H9 (cell line): Measurements from ENCODE around the gene DMP1. TPM values are rescaled to one million over a fixed set of nuclear protein-coding genes. Genes with fewer than 3 reads are reported as not detected.

Experiments used
- DNase-seq: peaks from one replicate; pipeline ENCODE4 v3.0.0-alpha.2; 2017
- H2AFZ ChIP-seq: one replicate; pipeline ENCODE4 v1.6.1; 2013; ENCODE audit warnings: mild to moderate bottlenecking, low read length, control low read depth, moderate library complexity
- H2AK5ac ChIP-seq: 2 replicates; pipeline ENCODE4 v1.6.1; 2013; ENCODE audit warnings: low read length, control low read depth, mixed read lengths; ENCODE audit not compliant: insufficient read length
- H2BK120ac ChIP-seq: one replicate; pipeline ENCODE4 v1.6.1; 2013; ENCODE audit warnings: low read depth, mild to moderate bottlenecking, low read length, control low read depth, inconsistent platforms; ENCODE audit not compliant: poor library complexity, severe bottlenecking
- H2BK12ac ChIP-seq: 2 replicates; pipeline ENCODE4 v1.6.1; 2013; ENCODE audit warnings: low read length, control low read depth, mixed read lengths, low read depth; ENCODE audit not compliant: insufficient read length
- H2BK15ac ChIP-seq: 2 replicates; pipeline ENCODE4 v1.6.1; 2013; ENCODE audit warnings: low read depth, low read length, control low read depth
- H2BK20ac ChIP-seq: one replicate; pipeline ENCODE4 v1.6.1; 2013; ENCODE audit warnings: low read depth, mild to moderate bottlenecking, low read length, control low read depth, inconsistent platforms; ENCODE audit not compliant: poor library complexity, severe bottlenecking
- H2BK5ac ChIP-seq: 2 replicates; pipeline ENCODE4 v1.6.1; 2013; ENCODE audit warnings: low read length, control low read depth, mixed read lengths; ENCODE audit not compliant: insufficient read length
- H3K14ac ChIP-seq: 2 replicates; pipeline ENCODE4 v1.6.1; 2013; ENCODE audit warnings: low read length, control low read depth; ENCODE audit not compliant: insufficient read depth
- H3K18ac ChIP-seq: 2 replicates; pipeline ENCODE4 v1.6.1; 2013; ENCODE audit warnings: low read depth, mild to moderate bottlenecking, mixed read lengths, low read length, control low read depth; ENCODE audit not compliant: insufficient read length
- H3K23ac ChIP-seq: 2 replicates; pipeline ENCODE4 v1.6.1; 2013; ENCODE audit warnings: low read length, control low read depth, mixed read lengths, low read depth; ENCODE audit not compliant: insufficient read length
- H3K23me2 ChIP-seq: 2 replicates; pipeline ENCODE4 v1.6.1; 2013; ENCODE audit warnings: low read depth, mild to moderate bottlenecking, mixed read lengths, low read length, control low read depth; ENCODE audit not compliant: insufficient read length, poor library complexity, severe bottlenecking
- H3K27ac ChIP-seq: 2 replicates; pipeline ENCODE4 v1.5.1; 2013; ENCODE audit warnings: low read length, control low read depth, mixed read lengths, low read depth; ENCODE audit not compliant: insufficient read length
- H3K27me3 ChIP-seq: 2 replicates; pipeline ENCODE4 v1.6.1; 2013; ENCODE audit warnings: low read length, control low read depth, inconsistent platforms; ENCODE audit not compliant: insufficient read depth
- H3K4ac ChIP-seq: 2 replicates; pipeline ENCODE4 v1.6.1; 2013; ENCODE audit warnings: low read depth, mild to moderate bottlenecking, control low read depth, inconsistent platforms, low read length, moderate library complexity
- H3K4me1 ChIP-seq: 2 replicates; pipeline ENCODE4 v1.6.1; 2013; ENCODE audit warnings: low read length, control low read depth, inconsistent platforms; ENCODE audit not compliant: insufficient read depth
- H3K4me2 ChIP-seq: 2 replicates; pipeline ENCODE4 v1.6.1; 2013; ENCODE audit warnings: low read length, control low read depth, mixed read lengths; ENCODE audit not compliant: insufficient read length, insufficient read depth
- H3K56ac ChIP-seq: 2 replicates; pipeline ENCODE4 v1.6.1; 2013; ENCODE audit warnings: low read depth, mild to moderate bottlenecking, mixed read lengths, low read length, control low read depth; ENCODE audit not compliant: insufficient read length
- H3K79me1 ChIP-seq: 2 replicates; pipeline ENCODE4 v1.6.1; 2013; ENCODE audit warnings: low read depth, mild to moderate bottlenecking, moderate library complexity, low read length, control low read depth, inconsistent platforms; ENCODE audit not compliant: insufficient read depth, poor library complexity, severe bottlenecking
- H3K79me2 ChIP-seq: 2 replicates; pipeline ENCODE4 v1.6.1; 2013; ENCODE audit warnings: low read length, control low read depth, inconsistent platforms; ENCODE audit not compliant: insufficient read depth
- H3K9ac ChIP-seq: 2 replicates; pipeline ENCODE4 v1.6.1; 2013; ENCODE audit warnings: low read length, control low read depth, mixed read lengths; ENCODE audit not compliant: insufficient read length; ENCODE audit errors: extremely low read depth
- H3K9me3 ChIP-seq: one replicate; pipeline ENCODE4 v1.6.1; 2013; ENCODE audit warnings: low read depth, low read length, inconsistent platforms; ENCODE audit not compliant: control insufficient read depth
- H3T11ph ChIP-seq: one replicate; pipeline ENCODE4 v1.6.1; 2013; ENCODE audit warnings: mild to moderate bottlenecking, low read length, control low read depth, inconsistent platforms
- H4K20me1 ChIP-seq: one replicate; pipeline ENCODE4 v1.6.1; 2013; ENCODE audit not compliant: control insufficient read depth, insufficient read length, insufficient read depth
- H4K5ac ChIP-seq: 2 replicates; pipeline ENCODE4 v1.6.1; 2013; ENCODE audit warnings: low read depth, mild to moderate bottlenecking, mixed read lengths, low read length, control low read depth; ENCODE audit not compliant: insufficient read length
- H4K8ac ChIP-seq: replicated peaks from 2 replicates; pipeline ENCODE4 v1.6.1; 2013; ENCODE audit warnings: low read length, control low read depth, mixed read lengths, low read depth; ENCODE audit not compliant: insufficient read length
- H4K91ac ChIP-seq: 2 replicates; pipeline ENCODE4 v1.6.1; 2013; ENCODE audit warnings: low read depth, mild to moderate bottlenecking, moderate library complexity, mixed read lengths, low read length, control low read depth; ENCODE audit not compliant: insufficient read length
- H3K27ac Mint-ChIP-seq, 3 experiments: 2 replicates in 2 of 3; 3 replicates in 1 of 3; pipeline ENCODE4 v1.8.0; 2020 to 2021; ENCODE audit warnings: mixed read lengths in 3 of 3, mild to moderate bottlenecking in 1 of 3, moderate library complexity in 1 of 3
- H3K27me3 Mint-ChIP-seq: 2 replicates; pipeline ENCODE4 v1.8.0; 2021; ENCODE audit warnings: low read depth, mild to moderate bottlenecking, moderate library complexity, mixed read lengths
- H3K36me3 Mint-ChIP-seq, 3 experiments: 2 replicates in 2 of 3; 3 replicates in 1 of 3; pipeline ENCODE4 v1.8.0; 2020 to 2021; ENCODE audit warnings: low read depth in 3 of 3, mixed read lengths in 3 of 3; ENCODE audit not compliant: insufficient read depth in 1 of 3
- H3K4me1 Mint-ChIP-seq, 2 experiments: 2 replicates each; pipeline ENCODE4 v1.8.0; 2020; ENCODE audit warnings: mixed read lengths in 2 of 2
- H3K4me3 Mint-ChIP-seq, 2 experiments: 2 replicates in 1 of 2; 3 replicates in 1 of 2; pipeline ENCODE4 v1.8.0; 2020 to 2021; ENCODE audit warnings: mild to moderate bottlenecking in 2 of 2, mixed read lengths in 2 of 2, moderate library complexity in 1 of 2
- H3K9me3 Mint-ChIP-seq, 2 experiments: 2 replicates in 1 of 2; 3 replicates in 1 of 2; pipeline ENCODE4 v1.8.0; 2020; ENCODE audit warnings: mild to moderate bottlenecking in 2 of 2, mixed read lengths in 2 of 2, moderate library complexity in 1 of 2
- CTCF ChIP-seq: fragments of 200-600 bp; sonication (generic); conservative IDR thresholded peaks from 3 replicates; pipeline ENCODE4 v1.8.0; 2021; ENCODE audit warnings: antibody characterized with exemption, mild to moderate bottlenecking
- WGBS: extraction: QIAGEN DNeasy Blood & Tissue Kit; methylation state at CpG from one replicate; pipeline ENCODE4 v1.1.7; 2013; ENCODE audit warnings: missing lambda C conversion rate, low lambda C conversion rate, mixed read lengths; ENCODE audit not compliant: insufficient read length; ENCODE audit errors: extremely low coverage; 5-methylcytosine and 5-hydroxymethylcytosine counted together
- total RNA-seq: library from RNA; stranded (reverse); gene quantifications from 2 replicates; pipeline ENCODE4 v1.2.1, GENCODE V29; 2021

Gene DMP1
- total RNA-seq, 1 experiment from 2014 or later = not detected

DNA sequence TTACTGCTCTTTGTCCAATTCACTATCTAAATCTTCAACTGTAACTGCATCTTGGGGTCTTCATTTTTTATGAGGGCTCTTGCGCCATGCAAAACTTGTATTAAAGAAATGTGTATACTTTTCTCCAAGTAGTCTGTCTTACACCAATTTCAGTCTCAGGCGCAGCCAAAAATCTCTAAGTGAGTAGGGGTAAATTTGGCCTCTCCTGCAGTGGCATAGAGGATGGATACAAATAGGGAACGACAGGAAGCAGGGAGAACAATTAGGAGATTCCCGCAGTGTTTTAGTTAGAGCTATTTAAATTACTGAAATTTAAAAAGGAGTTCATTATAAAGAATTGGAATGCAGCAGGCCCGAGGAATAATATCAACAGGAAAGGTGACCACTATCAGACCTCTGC lies 30.2 kb downstream of the DMP1 start:
- peaks cover 35 to 39% of the 10 kb centered on the region in 2 experiments for H3K4me1 Mint-ChIP-seq
- no peak overlapping the region for H2AK5ac ChIP-seq
- no peaks in the 10 kb centered on the region for H3K23me2 ChIP-seq
- H3K4me1 ChIP-seq = peaks cover 2% of the 10 kb centered on the region; the same call in 1 of the 2 replicates
- no peak overlapping the region for H2BK5ac ChIP-seq
- H3K27me3 ChIP-seq = no peaks in the 10 kb centered on the region
- no peak for DNase-seq
- H3K18ac ChIP-seq = no peak overlapping the region
- WGBS = no CpG with 5 or more reads among the region's 5 CpGs
- H3K23ac ChIP-seq = no peak overlapping the region
- no peak overlapping the region for H2BK15ac ChIP-seq
- H3K79me1 ChIP-seq = no peaks in the 10 kb centered on the region
- H3K27me3 Mint-ChIP-seq = no peaks in the 10 kb centered on the region
- no peaks in the 10 kb centered on the region for H3K9me3 ChIP-seq
- no peak overlapping the region for H3T11ph ChIP-seq
- H3K4ac ChIP-seq = no peak overlapping the region
- peaks cover 9 to 24% of the 10 kb centered on the region in 2 experiments for H3K9me3 Mint-ChIP-seq
- H3K36me3 Mint-ChIP-seq = peaks cover 13 to 19% (median 15%) of the 10 kb centered on the region in 3 experiments
- H3K79me2 ChIP-seq = no peaks in the 10 kb centered on the region
- H3K14ac ChIP-seq = no peak overlapping the region
- peak overlapping the region; percentile 53 for H3K27ac ChIP-seq
- no peak overlapping the region for H2AFZ ChIP-seq
- no peak overlapping the region for H2BK120ac ChIP-seq
- no peak for TF ChIP-seq CTCF
- H4K5ac ChIP-seq = no peak overlapping the region
- no peaks in the 10 kb centered on the region for H4K20me1 ChIP-seq
- no peak overlapping the region for H4K8ac ChIP-seq
- no peak overlapping the region; a peak in 1 of 5 replicates for H3K4me3 Mint-ChIP-seq
- no peak overlapping the region for H3K56ac ChIP-seq
- H2BK12ac ChIP-seq = no peak overlapping the region
- H2BK20ac ChIP-seq = no peak overlapping the region
- H3K4me2 ChIP-seq = peak overlapping the region; percentile 30
- no peak overlapping the region for H3K9ac ChIP-seq
- H4K91ac ChIP-seq = no peak overlapping the region
- H3K27ac Mint-ChIP-seq = peak overlapping the region; percentile 95 to 100 (median 96)
